HG02571 (cell line): ENCODE results near the gene PKD2L2.
"Not testable (repeated sequence)": the region's sequence is repeated elsewhere in the genome, so short reads cannot be mapped to it uniquely, and the experiment has no call there.

ENCODE experiments used
- ATAC-seq: cut with Tn5 transposase; IDR thresholded peaks from one replicate; pipeline ENCODE4 v1.9.1; 2021; ENCODE audit warnings: mild to moderate bottlenecking, moderate library complexity; ENCODE audit not compliant: unreplicated experiment

Gene PKD2L2

DNA sequence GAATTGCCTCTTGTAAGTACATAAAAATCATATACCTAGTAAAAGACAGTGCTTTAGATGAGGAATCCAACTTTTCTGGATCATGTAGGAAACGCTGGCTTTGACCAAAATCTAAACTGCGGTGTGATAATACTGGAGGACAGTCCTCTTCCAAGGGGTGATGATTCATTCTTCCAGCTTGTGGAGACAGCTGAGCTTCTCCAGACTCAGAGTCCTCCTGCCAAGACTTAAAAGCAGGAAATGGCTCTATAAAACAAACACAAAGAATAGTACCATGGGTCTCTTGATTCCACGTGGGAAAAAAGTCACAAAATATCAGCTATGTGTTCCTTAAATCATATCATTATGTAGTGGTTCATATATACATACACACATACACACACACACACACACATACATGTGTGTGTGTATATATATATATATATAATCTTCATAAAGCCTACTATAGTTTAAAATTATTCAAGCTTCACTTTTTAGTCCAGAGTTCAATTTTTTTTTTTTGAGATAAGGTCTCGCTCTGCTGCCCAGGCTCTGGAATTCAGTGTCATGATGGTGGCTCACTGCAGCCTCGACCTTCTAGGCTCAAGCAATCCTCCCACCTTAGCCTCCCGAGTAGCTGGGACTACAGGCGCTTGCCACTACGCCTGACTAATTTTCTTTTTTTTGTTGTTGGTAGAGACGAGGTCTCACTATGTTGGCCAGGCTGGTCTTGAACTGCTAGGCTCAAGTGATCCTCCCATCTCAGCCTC lies 65.0 kb downstream of the PKD2L2 start:
- no peak for ATAC-seq

DNA sequence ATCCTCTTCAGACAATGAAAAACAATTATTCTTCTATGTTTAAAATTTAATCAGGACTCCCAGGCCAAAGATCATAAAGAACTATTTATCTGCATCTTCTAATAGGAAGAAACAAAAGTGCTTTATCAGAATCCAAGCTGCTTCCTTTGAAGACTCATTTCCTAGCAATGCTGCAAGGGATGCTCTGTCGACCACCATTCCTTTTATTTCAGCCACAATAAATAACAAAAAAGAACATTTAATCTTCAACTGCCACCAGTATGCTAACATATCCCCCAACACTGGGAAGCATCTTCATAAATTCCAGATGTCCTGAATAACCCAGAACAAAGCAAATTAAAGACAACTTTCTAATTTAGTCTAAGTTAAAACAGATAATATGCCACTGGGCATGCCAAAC lies 68.7 kb downstream of the PKD2L2 start:
- no peak for ATAC-seq

DNA sequence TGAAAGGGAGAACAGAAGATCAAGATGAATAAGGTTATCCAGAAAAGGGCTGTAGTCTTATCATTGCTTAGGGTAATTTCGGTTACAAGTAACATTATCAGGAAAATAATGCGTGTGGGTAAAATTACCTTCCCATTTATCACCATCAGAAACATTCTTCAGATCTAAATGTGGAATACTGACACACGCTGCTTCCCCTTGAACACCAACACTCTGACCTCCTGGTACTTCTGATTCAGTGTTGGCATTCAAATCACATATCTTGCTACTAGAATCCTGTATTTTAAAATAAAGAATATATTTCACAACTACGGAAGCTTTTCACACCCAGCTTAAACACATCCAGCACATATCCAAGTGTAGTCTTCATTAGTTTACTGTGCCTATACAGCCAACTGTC lies 70.2 kb downstream of the PKD2L2 start:
- no peak for ATAC-seq

DNA sequence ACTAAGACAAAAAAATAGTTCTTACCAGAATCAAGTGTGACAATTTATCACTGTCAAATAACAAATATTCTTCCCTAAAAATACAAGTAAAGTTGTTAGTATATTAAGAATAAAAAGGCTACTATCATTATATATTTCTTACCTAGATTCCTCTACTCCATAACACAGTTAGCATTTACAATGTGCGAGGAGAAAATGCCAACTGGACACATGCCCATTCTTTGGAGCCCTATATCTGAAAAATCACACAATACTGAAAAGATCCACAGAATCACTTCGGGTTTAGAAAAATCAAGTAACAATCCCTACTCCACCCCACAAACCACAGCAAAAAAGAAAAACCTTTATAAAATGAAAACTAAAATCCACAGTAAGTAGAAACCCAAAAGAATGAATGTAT lies 70.9 kb downstream of the PKD2L2 start:
- ATAC-seq = no peak

DNA sequence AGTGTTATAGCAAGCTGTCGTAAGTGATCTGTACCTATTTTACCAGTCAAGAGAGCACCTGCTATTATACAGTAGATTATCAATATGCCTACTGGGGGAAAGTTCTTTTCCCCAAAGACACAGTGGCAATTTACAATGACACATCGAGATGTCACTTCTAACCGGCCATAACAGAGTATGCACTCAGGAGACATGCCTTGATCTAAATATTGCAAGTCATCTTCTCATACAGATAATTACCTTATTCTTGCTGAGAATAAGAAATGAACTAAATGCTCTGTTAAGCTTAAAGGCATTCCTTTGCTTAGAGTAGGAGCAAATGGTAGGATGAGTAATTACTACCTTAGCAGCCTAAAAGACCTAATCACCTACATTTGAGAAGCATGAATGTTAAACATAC lies 71.6 kb downstream of the PKD2L2 start:
- no peak for ATAC-seq

DNA sequence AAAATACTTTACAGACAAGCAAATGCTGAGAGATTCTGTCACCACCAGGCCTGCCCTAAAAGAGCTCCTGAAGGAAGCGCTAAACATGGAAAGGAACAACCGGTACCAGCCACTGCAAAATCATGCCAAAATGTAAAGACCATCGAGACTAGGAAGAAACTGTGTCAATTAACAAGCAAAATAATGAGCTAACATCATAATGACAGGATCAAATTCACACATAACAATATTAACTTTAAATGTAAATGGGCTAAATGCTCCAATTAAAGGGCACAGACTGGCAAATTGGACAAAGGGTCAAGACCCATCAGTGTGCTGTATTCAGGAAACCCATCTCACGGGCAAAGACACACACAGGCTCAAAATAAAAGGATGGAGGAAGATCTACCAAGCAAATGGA lies 81.1 kb downstream of the PKD2L2 start:
- not testable (repeated sequence) for ATAC-seq

DNA sequence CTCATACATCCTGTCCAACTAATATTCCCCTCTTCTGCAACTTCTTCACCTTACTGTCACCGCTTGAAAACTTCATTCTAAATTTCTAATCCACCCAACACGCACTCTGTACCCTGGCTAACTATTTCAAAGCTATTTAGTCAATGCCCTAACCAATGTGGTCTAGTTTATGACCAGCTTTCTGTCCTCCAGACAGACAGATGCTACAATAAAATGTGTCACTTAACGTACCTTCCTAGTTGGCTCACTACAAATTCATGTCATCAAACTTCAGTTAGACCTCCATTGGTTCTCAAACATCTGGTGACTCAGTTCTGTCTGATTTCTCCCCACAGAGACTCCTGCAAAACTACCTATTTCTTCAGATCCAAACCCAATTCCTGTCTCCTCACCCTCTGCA lies 86.0 kb downstream of the PKD2L2 start:
- ATAC-seq = no peak

DNA sequence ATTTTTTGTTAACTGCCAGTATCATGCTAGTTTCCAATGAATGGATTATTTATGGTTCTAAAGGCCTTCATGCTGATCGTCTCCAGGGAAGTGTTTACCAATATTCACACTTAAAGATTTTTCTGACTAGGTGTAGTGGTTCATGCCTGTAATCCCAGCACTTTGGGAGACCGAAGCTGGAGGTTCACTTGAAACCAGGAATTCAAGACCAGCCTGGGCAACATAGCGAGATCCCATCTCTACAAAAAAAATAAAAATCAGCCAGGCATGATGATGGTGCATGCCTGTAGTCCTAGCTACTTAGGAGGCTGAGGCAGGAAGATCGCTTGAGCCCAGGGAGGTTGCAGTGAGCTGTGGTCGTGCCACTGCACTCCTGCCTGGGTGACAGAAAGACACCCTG lies 100.2 kb downstream of the PKD2L2 start:
- ATAC-seq = no peak
